Skeletal muscle satellite cell (primary cell): ENCODE results near the gene RNASEH1.

Experiments used
- H3K27me3 ChIP-seq: 2 replicates; pipeline ENCODE4 v1.7.0; 2013; ENCODE audit warnings: low read length; ENCODE audit not compliant: control insufficient read depth, insufficient read depth
- H3K36me3 ChIP-seq: 2 replicates; pipeline ENCODE4 v1.7.0; 2013; ENCODE audit warnings: mild to moderate bottlenecking, control low read depth, low read length; ENCODE audit not compliant: insufficient read depth
- H3K4me1 ChIP-seq: 2 replicates; pipeline ENCODE4 v1.7.0; 2013; ENCODE audit warnings: low read length; ENCODE audit not compliant: control insufficient read depth, insufficient read depth
- H3K4me2 ChIP-seq: 2 replicates; pipeline ENCODE4 v1.7.0; 2013; ENCODE audit warnings: mild to moderate bottlenecking, low read length
- H3K4me3 ChIP-seq: 2 replicates; pipeline ENCODE4 v1.7.0; 2013; ENCODE audit warnings: low read length
- H3K9ac ChIP-seq: 2 replicates; pipeline ENCODE4 v1.7.0; 2013; ENCODE audit warnings: mild to moderate bottlenecking, low read depth, low read length, moderate library complexity
- H3K9me3 ChIP-seq: replicated peaks from 2 replicates; pipeline ENCODE4 v1.7.0; 2013; ENCODE audit warnings: mild to moderate bottlenecking, control low read depth, low read length

RNASEH1 gene

DNA sequence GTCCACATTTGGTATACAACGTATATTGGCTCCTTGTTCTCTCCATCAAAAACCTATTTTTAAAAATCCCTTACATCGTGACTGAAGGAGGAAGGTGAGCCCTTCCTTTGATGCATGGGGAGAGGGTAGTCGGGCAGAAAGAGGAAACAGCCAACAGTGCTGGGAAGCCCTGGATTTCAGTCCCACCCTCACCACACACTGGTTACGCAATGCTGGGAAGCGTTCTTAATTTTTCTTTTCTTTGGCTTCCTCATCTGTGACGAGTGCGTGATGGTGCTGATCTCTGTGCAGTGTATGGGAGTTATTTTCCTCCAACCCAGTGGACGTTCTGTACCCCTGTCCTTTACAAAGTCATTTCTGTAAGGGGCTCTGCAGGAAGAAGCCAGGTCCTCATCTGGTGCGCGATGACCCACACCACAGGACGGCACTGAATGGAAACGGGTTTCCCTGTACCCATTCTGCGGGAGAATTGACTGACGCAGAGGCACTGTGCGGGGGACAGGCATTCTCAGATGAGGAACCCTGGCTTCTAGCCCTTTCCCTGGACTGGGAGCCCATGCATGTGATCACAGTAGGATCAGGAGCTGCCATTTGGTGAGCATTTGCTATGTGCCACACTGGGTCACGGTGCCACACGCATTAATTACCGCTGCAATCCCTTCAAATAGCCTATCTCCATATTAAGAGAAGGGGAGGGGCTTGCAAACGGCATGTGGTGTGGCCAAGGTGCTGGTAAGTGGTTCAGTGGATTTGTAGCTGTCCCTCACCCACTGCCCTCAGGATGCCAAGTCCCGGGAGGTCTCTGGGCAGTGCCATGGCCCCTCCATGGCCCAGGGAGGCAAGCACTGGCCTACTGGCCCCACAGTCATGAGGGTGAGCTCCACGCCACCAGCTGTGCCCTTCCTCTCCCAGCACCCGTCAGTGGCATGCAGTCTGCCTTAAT lies 41.0 kb upstream of the RNASEH1 start:
- Histone ChIP-seq H3K9me3 (no peaks in the 10 kb centered on the region), H3K4me1 (no peaks in the 10 kb centered on the region), H3K4me2 (no peak overlapping the region), H3K27me3 (peaks cover 10% of the 10 kb centered on the region), H3K36me3 (no peaks in the 10 kb centered on the region), H3K4me3 (no peak overlapping the region), H3K9ac (no peak overlapping the region)

DNA sequence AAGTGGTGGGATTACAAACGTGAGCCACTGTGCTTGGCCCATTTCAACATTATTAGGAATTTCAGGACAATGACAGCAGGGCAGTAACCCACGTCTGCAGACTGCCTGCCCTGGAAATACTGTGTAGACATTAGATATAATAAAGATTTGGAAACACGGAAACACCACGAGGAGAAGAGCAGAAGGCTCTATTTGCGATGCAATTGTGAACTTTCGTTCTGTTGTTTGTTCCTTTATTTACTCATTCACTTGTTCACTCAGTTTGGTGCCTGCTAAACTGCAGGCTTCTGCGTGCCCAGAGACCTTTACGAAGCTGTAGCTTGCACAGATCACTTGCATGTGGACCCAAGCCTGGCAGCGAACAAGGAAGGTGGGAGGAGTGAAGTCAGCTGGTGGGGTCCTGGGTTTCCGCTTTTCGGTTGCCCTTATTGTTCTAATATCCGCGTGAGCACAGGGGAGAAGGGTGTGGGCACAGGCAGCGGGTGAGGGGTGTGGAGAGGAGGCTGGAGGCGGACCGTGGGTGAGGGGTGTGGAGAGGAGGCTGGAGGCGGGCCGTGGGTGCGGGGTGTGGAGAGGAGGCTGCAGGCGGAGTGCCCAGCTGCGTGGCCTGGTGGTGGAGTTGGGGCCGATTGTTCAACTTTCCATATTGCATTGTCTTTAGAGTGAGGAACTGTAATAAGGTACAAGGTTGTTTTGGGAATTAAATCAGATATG lies 40.2 kb upstream of the RNASEH1 start:
- H3K27me3 ChIP-seq, result peaks cover 7% of the 10 kb centered on the region
- no peaks in the 10 kb centered on the region for H3K36me3 ChIP-seq
- no peak overlapping the region for H3K9ac ChIP-seq
- H3K4me3 ChIP-seq, result no peak overlapping the region
- H3K9me3 ChIP-seq, result no peaks in the 10 kb centered on the region
- no peaks in the 10 kb centered on the region for H3K4me1 ChIP-seq
- no peak overlapping the region for H3K4me2 ChIP-seq

DNA sequence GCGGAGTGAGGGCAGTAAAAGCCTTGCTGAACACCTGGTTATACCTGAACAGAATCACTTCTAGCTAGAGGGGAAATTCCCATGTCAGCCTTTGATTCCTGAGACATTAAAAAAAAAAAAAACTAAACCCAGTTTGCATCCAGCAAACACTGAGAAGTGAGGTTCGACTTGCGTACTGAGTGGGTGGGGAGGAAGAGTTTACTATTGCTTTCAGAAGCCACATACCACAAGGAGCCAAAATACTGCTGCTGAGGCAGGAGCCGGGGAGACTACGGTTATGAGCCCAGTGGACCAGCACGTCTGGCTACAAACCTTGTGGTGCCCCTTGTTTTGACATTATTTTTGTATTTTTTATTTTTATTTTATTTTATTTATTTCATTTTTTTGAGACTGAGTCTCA lies 39.4 kb upstream of the RNASEH1 start:
- Histone ChIP-seq H3K9me3 (no peaks in the 10 kb centered on the region), H3K4me3 (no peak overlapping the region), H3K4me1 (no peaks in the 10 kb centered on the region), H3K27me3 (peaks cover 3% of the 10 kb centered on the region), H3K4me2 (no peak overlapping the region), H3K9ac (no peak overlapping the region), H3K36me3 (no peaks in the 10 kb centered on the region)

DNA sequence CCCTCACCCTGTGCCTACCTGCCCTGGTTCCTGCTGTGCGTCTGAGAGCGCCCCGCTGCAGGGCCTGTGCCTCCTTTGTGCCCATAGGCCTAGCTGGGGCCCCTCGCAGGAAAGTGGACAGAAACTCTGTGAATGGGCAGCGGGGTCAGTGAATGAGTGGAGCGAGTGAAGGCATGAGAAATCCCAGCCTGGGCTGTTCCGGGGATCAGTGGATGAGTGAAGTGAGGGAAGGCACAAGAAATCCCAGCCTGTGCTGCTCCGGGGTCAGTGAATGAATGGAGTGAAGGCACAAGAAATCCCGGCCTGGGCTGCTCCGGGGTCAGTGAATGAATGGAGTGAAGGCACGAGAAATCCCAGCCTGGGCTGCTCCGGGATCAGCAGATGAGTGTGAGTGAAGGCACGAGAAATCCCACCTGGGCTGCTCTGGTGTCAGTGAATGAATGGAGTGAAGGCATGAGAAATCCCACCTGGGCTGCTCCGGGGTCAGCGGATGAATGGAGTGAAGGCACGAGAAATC lies 38.8 kb upstream of the RNASEH1 start:
- Histone ChIP-seq H3K27me3 (no peaks in the 10 kb centered on the region), H3K36me3 (no peaks in the 10 kb centered on the region), H3K4me1 (no peaks in the 10 kb centered on the region), H3K9me3 (no peaks in the 10 kb centered on the region), H3K4me3 (no peak overlapping the region), H3K4me2 (no peak overlapping the region), H3K9ac (no peak overlapping the region)

DNA sequence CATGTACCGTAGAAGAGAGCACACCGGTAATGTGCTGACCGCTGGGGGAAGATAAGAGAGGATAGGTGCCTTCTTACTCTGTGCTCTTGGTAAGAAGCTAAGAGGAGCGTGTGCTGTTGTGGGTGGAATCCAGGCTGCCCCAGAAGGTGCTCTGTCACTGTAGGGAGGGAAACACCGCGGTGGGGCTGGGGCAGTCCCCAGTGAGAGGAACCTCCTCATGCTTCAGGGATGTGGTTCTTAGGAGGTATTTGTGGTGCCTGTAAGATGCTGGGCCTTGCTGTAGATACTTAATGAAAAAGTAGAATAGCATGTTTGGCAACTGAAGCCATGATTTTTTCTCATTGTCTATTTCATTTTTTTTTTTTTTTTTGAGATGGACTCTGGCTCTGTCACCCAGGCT lies 37.9 kb upstream of the RNASEH1 start:
- Histone ChIP-seq H3K4me1 (no peaks in the 10 kb centered on the region), H3K27me3 (no peaks in the 10 kb centered on the region), H3K4me3 (no peak overlapping the region), H3K36me3 (no peaks in the 10 kb centered on the region), H3K9me3 (no peaks in the 10 kb centered on the region), H3K9ac (no peak overlapping the region), H3K4me2 (no peak overlapping the region)

DNA sequence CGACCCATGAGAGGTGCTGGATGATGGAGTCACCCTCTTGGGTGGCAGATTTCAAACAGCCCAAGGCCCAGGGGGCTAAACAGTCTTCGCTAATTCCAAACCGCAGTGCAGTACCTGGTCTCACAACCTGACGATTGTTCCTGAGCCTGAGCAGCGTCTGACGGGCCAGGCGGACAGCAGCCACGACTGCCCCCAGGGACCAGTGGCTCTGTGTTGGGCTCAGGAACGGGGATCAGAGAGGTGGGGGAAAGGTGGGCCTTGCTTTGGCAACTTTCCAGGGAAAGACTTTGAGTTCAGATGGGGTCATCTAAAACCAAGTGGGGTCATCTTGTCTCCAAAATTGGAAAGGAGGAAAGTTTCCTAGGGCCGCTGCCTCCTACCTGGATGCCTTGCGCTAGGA lies 37.3 kb upstream of the RNASEH1 start:
- Histone ChIP-seq H3K4me1 (no peaks in the 10 kb centered on the region), H3K27me3 (no peaks in the 10 kb centered on the region), H3K9ac (no peak overlapping the region), H3K9me3 (no peaks in the 10 kb centered on the region), H3K4me2 (no peak overlapping the region), H3K36me3 (no peaks in the 10 kb centered on the region), H3K4me3 (no peak overlapping the region)

DNA sequence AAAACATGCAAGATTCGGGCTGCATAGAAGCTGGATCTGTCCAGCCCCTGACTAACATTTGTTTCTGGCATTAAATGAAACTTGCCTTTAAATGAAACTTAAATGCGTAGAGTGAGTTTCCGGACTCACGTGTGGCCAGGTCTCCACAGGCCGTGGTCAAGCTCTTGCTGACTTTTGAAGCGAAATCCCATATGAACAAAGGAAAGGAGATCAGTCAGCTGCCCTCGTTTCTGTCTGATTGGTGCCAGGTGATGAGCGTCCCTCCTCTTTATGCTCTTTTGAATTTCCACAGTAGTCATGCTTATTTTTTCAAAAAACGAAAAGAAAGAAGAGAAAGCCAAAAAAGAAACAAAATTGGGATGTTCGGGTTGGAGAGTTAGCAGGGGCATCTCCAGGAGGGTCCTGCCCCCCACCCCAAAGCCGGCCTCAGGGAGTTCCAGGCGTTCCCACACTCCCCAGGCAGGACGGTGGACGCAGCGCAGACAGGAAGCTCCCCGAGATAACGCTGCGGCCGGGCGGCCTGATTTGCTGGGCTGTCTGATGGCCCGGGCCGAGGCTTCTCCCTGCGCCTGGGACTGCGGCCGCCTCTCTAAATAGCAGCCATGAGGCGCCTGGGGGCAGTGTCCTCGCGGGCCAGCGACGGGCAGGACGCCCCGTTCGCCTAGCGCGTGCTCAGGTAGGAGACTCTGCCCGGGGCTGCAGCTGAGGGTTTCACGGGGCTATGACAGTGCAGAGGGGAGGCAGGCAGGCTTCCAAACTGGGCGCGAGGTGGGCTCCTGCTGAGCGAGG lies 36.6 kb upstream of the RNASEH1 start, which contains the start of gene COLEC11:
Gene COLEC11, plus strand, starts transcription at position 620 of the 789 bp plus-strand sequence. CDS start 9,229 bp downstream, outside the sequence.
- Histone ChIP-seq H3K9ac (no peak within 1 kb of the TSS), H3K36me3 (no peaks in the 10 kb centered on the region), H3K4me3 (peak within 1 kb of the TSS; percentile 6), H3K27me3 (no peaks in the 10 kb centered on the region), H3K4me2 (peak within 1 kb of the TSS; percentile 64), H3K9me3 (no peaks in the 10 kb centered on the region), H3K4me1 (no peaks in the 10 kb centered on the region)

DNA sequence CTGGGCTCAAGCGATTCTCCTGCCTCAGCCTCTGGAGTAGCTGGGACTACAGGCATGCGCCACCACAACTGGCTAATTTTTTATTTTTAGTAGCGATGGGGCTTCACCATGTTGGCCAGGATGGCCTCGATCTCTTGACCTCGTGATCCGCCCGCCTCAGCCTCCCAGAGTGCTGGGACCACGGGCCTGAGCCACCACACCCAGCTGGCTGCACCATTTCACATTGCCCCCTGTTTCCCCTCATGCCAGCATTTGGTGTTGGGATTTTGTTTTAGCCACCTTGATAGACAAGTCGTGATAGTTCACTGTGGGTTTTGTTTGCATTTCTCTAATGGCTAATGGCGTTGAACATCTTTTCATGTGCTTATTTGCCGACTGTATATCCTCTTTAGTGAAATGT lies 31.0 kb upstream of the RNASEH1 start:
- Histone ChIP-seq H3K36me3 (peaks cover 3% of the 10 kb centered on the region), H3K9me3 (no peaks in the 10 kb centered on the region), H3K27me3 (no peaks in the 10 kb centered on the region), H3K4me2 (no peak overlapping the region), H3K4me1 (no peaks in the 10 kb centered on the region), H3K9ac (no peak overlapping the region), H3K4me3 (no peak overlapping the region)

DNA sequence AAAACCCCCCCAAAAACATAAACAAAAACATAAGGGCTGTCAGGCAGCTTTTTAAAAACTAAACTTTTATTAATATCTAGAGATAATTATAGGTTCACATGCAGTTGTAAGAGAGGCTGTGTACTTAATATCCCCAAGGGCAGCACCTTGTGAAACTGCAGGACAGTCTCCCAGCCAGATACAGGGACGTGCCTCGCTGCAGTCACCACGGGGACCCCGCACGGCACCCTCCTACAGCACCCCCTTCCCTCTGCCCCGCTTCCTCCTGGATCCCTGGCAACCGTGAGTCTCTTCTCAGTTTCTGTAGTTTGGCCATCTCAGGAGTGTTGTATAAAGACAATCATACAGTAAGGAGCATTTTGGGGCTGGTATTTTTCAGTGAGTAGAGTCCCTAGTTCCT lies 30.0 kb upstream of the RNASEH1 start:
- H3K36me3 ChIP-seq, result peaks cover 9% of the 10 kb centered on the region
- H3K4me2 ChIP-seq, result no peak overlapping the region
- H3K4me3 ChIP-seq, result no peak overlapping the region
- no peak overlapping the region for H3K9ac ChIP-seq
- no peaks in the 10 kb centered on the region for H3K27me3 ChIP-seq
- no peaks in the 10 kb centered on the region for H3K4me1 ChIP-seq
- H3K9me3 ChIP-seq, result no peaks in the 10 kb centered on the region

DNA sequence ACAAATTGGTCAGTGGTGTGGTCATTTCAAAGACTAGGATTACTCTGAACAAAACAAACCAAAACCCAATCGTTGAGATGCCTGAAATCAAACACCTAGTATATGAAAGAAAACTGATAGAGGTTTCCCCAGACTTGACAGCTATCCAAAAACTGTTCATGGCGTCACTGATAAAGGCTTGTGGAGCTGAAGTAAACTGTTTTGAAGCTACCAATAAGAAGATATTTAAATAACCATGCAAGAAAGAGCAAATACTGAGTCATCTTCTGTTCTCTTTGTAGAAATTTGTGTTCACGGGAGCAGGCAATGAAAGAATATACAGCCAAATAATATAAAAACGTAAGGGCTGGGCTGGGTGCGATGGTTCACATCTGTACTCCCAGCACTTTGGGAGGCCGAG lies 29.3 kb upstream of the RNASEH1 start:
- no peak overlapping the region for H3K4me2 ChIP-seq
- H3K9me3 ChIP-seq, result no peaks in the 10 kb centered on the region
- H3K4me3 ChIP-seq, result no peak overlapping the region
- H3K36me3 ChIP-seq, result peaks cover 15% of the 10 kb centered on the region
- H3K27me3 ChIP-seq, result no peaks in the 10 kb centered on the region
- no peaks in the 10 kb centered on the region for H3K4me1 ChIP-seq
- no peak overlapping the region for H3K9ac ChIP-seq

DNA sequence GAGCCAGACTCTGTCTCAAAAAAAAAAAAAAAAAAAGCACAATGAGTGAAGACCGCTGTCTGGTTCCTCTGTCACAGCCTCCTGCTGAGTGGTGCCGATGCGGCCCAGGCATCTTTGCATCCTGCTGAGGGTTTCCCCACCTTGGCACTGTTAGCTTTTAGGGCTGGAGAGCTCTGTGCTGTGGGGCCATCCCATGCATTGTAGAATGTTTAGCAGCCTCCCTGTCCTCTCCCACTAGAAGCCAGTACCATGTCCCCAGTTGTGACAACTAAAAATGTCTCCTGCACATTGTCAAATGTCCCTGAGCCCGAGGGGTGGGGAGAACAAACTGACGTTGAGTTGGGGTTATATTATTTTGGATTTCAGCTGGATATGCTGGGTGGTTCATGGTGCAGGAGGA lies 28.9 kb upstream of the RNASEH1 start:
- Histone ChIP-seq H3K9me3 (no peaks in the 10 kb centered on the region), H3K4me1 (no peaks in the 10 kb centered on the region), H3K4me3 (no peak overlapping the region)

More for the DNA sequence above, 28.9 kb upstream of the RNASEH1 start:
- Histone ChIP-seq H3K36me3 (peaks cover 16% of the 10 kb centered on the region), H3K9ac (no peak overlapping the region), H3K27me3 (no peaks in the 10 kb centered on the region), H3K4me2 (no peak overlapping the region)
